HuH-7 (cell line): Measurements from ENCODE around the gene TRAP1.

Experiments
- DNase-seq: peaks from one replicate; pipeline ENCODE4 v3.0.0; 2011; ENCODE audit warnings: low spot score

TRAP1 gene

GRCh38 chr16:3651461-3652372 is 65.6 kb downstream of the TRAP1 start:
- DNase-seq, result no peak

- no peak for DNase-seq
Measured at GRCh38 chr16:3650631-3651265, 66.6 kb downstream of the TRAP1 start.

GRCh38 chr16:3646348-3646920 is 70.9 kb downstream of the TRAP1 start:
- peak; percentile 90 for DNase-seq

- no peak for DNase-seq
Measured at GRCh38 chr16:3645504-3646347, 71.6 kb downstream of the TRAP1 start.

- DNase-seq, result no peak
Measured at GRCh38 chr16:3645108-3645503, 72.2 kb downstream of the TRAP1 start.

- no peak for DNase-seq
Measured at GRCh38 chr16:3643095-3643730, 74.1 kb downstream of the TRAP1 start.

- no peak for DNase-seq
Measured at GRCh38 chr16:3642397-3643094, 74.8 kb downstream of the TRAP1 start.

GRCh38 chr16:3641801-3642396 is 75.4 kb downstream of the TRAP1 start:
- no peak for DNase-seq

- DNase-seq, result no peak
Measured at GRCh38 chr16:3640632-3641501, 76.5 kb downstream of the TRAP1 start.

- no peak for DNase-seq
Measured at GRCh38 chr16:3640207-3640606, 77.1 kb downstream of the TRAP1 start.

GRCh38 chr16:3638916-3639644 is 78.2 kb downstream of the TRAP1 start:
- no peak for DNase-seq

- DNase-seq, result peak; percentile 42
Measured at GRCh38 chr16:3637371-3637923, 79.9 kb downstream of the TRAP1 start.

- DNase-seq, result no peak
Measured at GRCh38 chr16:3625911-3626732, 91.2 kb downstream of the TRAP1 start.

- DNase-seq, result no peak
Measured at GRCh38 chr16:3625331-3625730, 92.0 kb downstream of the TRAP1 start.

- DNase-seq, result no peak
Measured at GRCh38 chr16:3623642-3624041, 93.7 kb downstream of the TRAP1 start.

GRCh38 chr16:3618769-3619141 is 98.6 kb downstream of the TRAP1 start:
- no peak for DNase-seq

- DNase-seq, result no peak
Measured at GRCh38 chr16:3612510-3613466, 104.5 kb downstream of the TRAP1 start.
